HepG2 (cell line): ENCODE measurements around the gene NUCB1. TPM values are rescaled to one million over a fixed set of nuclear protein-coding genes. Genes with fewer than 3 reads are reported as not detected.

Source experiments
- GATAD2A ChIP-seq: IDR thresholded peaks from 2 replicates; pipeline ENCODE4 v1.6.1; 2016
- LRRFIP1 ChIP-seq: sonication (generic); formaldehyde crosslinking; conservative IDR thresholded peaks from 2 replicates; pipeline ENCODE4 v1.4.0; 2020; ENCODE audit warnings: missing genetic modification reagents
- POLR2AphosphoS2 ChIP-seq: IDR thresholded peaks from 2 replicates; pipeline ENCODE4 v1.6.1; 2011; ENCODE audit warnings: low read depth, low read length, improper control_type of control experiment
- RAD51 ChIP-seq: fragments of 450-650 bp; IDR thresholded peaks from 2 replicates; pipeline ENCODE4 v1.6.1; 2016; ENCODE audit warnings: borderline replicate concordance
- SPEN ChIP-seq: sonication (generic); formaldehyde crosslinking; IDR thresholded peaks from 2 replicates; pipeline ENCODE4 v1.5.1; 2020; ENCODE audit warnings: low read depth, mild to moderate bottlenecking, missing genetic modification reagents
- YEATS2 ChIP-seq: sonication (generic); formaldehyde crosslinking; IDR thresholded peaks from 2 replicates; pipeline ENCODE4 v1.4.0; 2020; ENCODE audit warnings: missing genetic modification reagents, borderline replicate concordance
- ZFP37 ChIP-seq: sonication (generic); formaldehyde crosslinking; IDR thresholded peaks from 2 replicates; pipeline ENCODE4 v1.4.0; 2020; ENCODE audit warnings: missing genetic modification reagents, borderline replicate concordance
- ZNF142 ChIP-seq: sonication (generic); formaldehyde crosslinking; IDR thresholded peaks from 2 replicates; pipeline ENCODE4 v1.4.0; 2020; ENCODE audit warnings: missing genetic modification reagents
- ZNF282 ChIP-seq: fragments of 450-650 bp; IDR thresholded peaks from 2 replicates; pipeline ENCODE4 v1.6.1; 2018; ENCODE audit not compliant: partially characterized antibody
- polyA plus RNA-seq, 8 experiments: library from polyadenylated mRNA; depleted of rRNA in 3 of 8; stranded (reverse) in 7 of 8; unstranded in 1 of 8; fragments of >200 nt; fragmentation: Illumina TruSeq in 4 of 8; extraction: Trizol in 4 of 8; gene quantifications; 2 replicates each; pipeline versions ENCODE4 v1.2.1 to v1.2.3, GENCODE V29; 2011 to 2016; ENCODE audit warnings: low read depth in 4 of 8, missing spikeins in 1 of 8, mixed read lengths in 1 of 8; ENCODE audit not compliant: insufficient read depth in 1 of 8
- total RNA-seq, 5 experiments: library from RNA; depleted of rRNA; stranded (reverse); fragments of >200 nt; fragmentation: Illumina TruSeq; extraction: Trizol; gene quantifications; 2 replicates each; pipeline ENCODE4 v1.2.3, GENCODE V29; 2016; ENCODE audit warnings: low read depth in 1 of 5

Gene NUCB1
- total and polyA plus RNA-seq, 2 of the 13 experiments (the other 11 are each of a cell fraction or from before 2014, with no cell fraction given), result 82.3 to 106 TPM

DNA sequence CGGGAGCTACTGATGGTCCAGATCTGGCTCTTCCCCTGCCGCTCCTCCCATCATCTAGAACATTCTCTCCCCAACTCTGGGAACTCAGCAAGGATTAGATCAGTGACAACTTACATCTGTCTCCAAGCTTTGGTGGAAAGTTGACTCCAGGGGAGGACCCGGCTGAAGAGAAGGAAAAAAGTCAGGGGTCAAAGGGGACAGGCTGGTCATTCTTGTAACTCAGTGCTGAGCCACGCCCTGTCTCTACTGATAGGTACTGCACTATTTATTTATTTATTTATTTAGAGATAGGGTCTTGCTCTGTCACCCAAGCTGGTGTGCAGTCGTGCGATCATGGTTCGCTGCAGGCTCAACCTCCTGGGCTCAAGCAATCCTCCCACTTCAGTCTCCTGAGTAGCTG is 46.0 kb upstream of the NUCB1 start (continued):
- TF ChIP-seq ZNF142 (CRISPR knock-in tag) (no peak), ZFP37 (CRISPR knock-in tag) (no peak), RAD51 (no peak), LRRFIP1 (CRISPR knock-in tag) (no peak), YEATS2 (CRISPR knock-in tag) (no peak), GATAD2A (no peak), ZNF282 (no peak), POLR2AphosphoS2 (no peak), SPEN (no peak)
